ENCODE results near the gene CELF3. TPM values are rescaled to one million over a fixed set of nuclear protein-coding genes. Genes with fewer than 3 reads are reported as not detected.

The CELF3 gene
- total RNA-seq (2022) (not detected in 2 replicates), Bru-seq, nascent RNA (not detected), BruChase-seq, experiment 1, labeled RNA remaining after a 6-hour chase (not detected), BruChase-seq, experiment 2, labeled RNA remaining after a 2-hour chase (not detected)
- long read RNA-seq: 0 reads

DNA sequence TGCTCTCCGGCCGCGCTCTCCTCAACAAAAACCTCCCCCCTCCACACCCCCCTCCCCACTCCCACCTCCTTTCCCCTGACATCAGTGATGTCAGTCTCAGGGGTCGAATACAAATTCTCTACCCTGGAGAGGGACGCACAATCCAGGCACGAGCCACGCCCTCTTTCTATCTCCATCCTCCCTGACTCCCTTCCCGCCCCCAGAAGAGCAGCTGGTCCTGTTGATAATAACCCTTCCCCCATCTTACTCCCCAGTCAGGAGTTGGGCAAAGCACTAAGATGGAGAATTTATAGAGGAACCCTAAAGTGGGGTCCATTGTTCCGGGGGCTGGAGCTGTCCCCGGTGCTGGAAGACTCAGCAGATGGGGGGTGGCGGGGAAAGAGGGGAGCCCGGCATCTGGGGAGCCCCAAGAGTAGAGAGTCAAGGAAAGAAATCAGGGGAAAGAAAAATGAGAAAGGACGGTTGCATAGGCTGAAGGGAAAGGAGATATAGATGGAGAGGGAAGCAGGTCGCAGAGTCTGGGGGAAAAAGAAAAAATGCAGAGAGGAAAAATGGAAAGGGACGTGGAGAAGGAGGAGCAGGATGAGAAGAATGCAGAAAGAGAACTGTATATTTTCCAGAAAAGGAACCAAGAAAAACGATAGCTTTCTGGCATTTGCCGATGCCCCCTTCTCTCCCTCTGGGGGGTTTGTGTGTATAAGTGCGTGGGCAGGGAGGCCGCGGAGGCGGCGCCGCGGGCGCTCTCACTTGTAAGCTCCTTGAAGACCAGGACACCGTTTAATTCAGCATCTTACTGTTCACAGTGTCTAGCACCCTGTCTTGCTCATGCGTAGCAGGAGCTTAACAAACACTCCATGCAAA, at the start of gene CELF3:
Gene CELF3 (minus strand): TSS at position 33 of the 861 bp plus-strand sequence. CDS start 783 bp downstream, outside the sequence.
- ChIA-PET POLR2A (interaction anchor here (0.6 to 1.3 kb wide), 3 partner anchors 14 to 318 kb away, joined by 3 to 5 read pairs (median 3); partner anchors contain the start of gene PSMB4), CTCF (interaction anchor here (0.6 to 2.9 kb wide), 9 partner anchors 17 to 330 kb away, joined by 3 to 16 read pairs (median 5); no protein-coding TSS in a partner anchor)
- H3K27me3 Mint-ChIP-seq (ENCODE audit: insufficient read depth, unreplicated experiment): peaks cover 67% of the 10 kb centered on the region
- no peak within 1 kb of the TSS for H3K4me3 Mint-ChIP-seq (ENCODE audit: unreplicated experiment)
- peaks cover 21% of the 10 kb centered on the region for H3K4me1 Mint-ChIP-seq (ENCODE audit: insufficient read depth, unreplicated experiment)
- DNase-seq (ENCODE audit: unreplicated experiment): no peak
- no peaks in the 10 kb centered on the region for H3K9me3 Mint-ChIP-seq (ENCODE audit: unreplicated experiment)
- TF ChIP-seq CTCF (IDR thresholded peaks at IDR 0.05; ENCODE audit: unreplicated experiment): no peak
- no peaks in the 10 kb centered on the region for H3K36me3 Mint-ChIP-seq (ENCODE audit: insufficient read depth, unreplicated experiment)
- no TSS peak for BruUV-seq (replicated peaks)
- intact Hi-C loops (cut with micrococcal nuclease): no loop called here
- H3K27ac Mint-ChIP-seq (ENCODE audit: low read depth, unreplicated experiment): no peak within 1 kb of the TSS

- no peaks in the 10 kb centered on the region for H3K27me3 Mint-ChIP-seq (ENCODE audit: insufficient read depth, unreplicated experiment)
- no TSS peak for BruUV-seq (replicated peaks)
- peak overlapping the region; percentile 92 for H3K4me3 Mint-ChIP-seq (ENCODE audit: unreplicated experiment)
- no peak for DNase-seq (ENCODE audit: unreplicated experiment)
- CTCF ChIA-PET: interaction anchor here (0.5 to 2.6 kb wide), 8 partner anchors 31 to 482 kb away, joined by 3 to 16 read pairs (median 4); partner anchors contain the start of genes C2CD4D and ZNF687
- intact Hi-C loops (cut with micrococcal nuclease): loop anchor here (1.0 kb wide), 3 partner anchors 26 to 72 kb away; partner anchors contain the start of gene TDRKH
- H3K4me1 Mint-ChIP-seq (ENCODE audit: insufficient read depth, unreplicated experiment): peaks cover 17% of the 10 kb centered on the region
- POLR2A ChIA-PET: interaction anchor here (0.7 to 3.5 kb wide), 23 partner anchors 9 to 437 kb away, joined by 3 to 56 read pairs (median 6); partner anchors contain the start of genes PI4KB, PSMB4, SNX27 and TDRKH
- TF ChIP-seq CTCF (IDR thresholded peaks at IDR 0.05; ENCODE audit: unreplicated experiment): no peak
- peak overlapping the region; percentile 97 for H3K27ac Mint-ChIP-seq (ENCODE audit: low read depth, unreplicated experiment)
- no peaks in the 10 kb centered on the region for H3K9me3 Mint-ChIP-seq (ENCODE audit: unreplicated experiment)
- peaks cover 30% of the 10 kb centered on the region for H3K36me3 Mint-ChIP-seq (ENCODE audit: insufficient read depth, unreplicated experiment)
These were observed 47.4 kb upstream of the CELF3 start for GRCh38 chr1:151763990-151764389.

GRCh38 chr1:151762941-151763921, 46.6 kb upstream of the CELF3 start, which contains the start of gene MRPL9:
MRPL9 (minus strand) TSS chr1:151763496; CDS start chr1:151763479, 17 bp downstream.
- H3K9me3 Mint-ChIP-seq (ENCODE audit: unreplicated experiment): no peaks in the 10 kb centered on the region
- H3K4me3 Mint-ChIP-seq (ENCODE audit: unreplicated experiment): peak within 1 kb of the TSS; percentile 92
- peak within 1 kb of the TSS; percentile 97 for H3K27ac Mint-ChIP-seq (ENCODE audit: low read depth, unreplicated experiment)
- BruUV-seq (replicated peaks): no TSS peak
- TF ChIP-seq CTCF (IDR thresholded peaks at IDR 0.05; ENCODE audit: unreplicated experiment): no peak
- no peaks in the 10 kb centered on the region for H3K27me3 Mint-ChIP-seq (ENCODE audit: insufficient read depth, unreplicated experiment)
- intact Hi-C loops (cut with micrococcal nuclease): loop anchor here (1.0 kb wide), 3 partner anchors 27 to 73 kb away; partner anchors contain the start of gene TDRKH
- H3K4me1 Mint-ChIP-seq (ENCODE audit: insufficient read depth, unreplicated experiment): peaks cover 17% of the 10 kb centered on the region
- POLR2A ChIA-PET: interaction anchor here (0.6 to 3.5 kb wide), 33 partner anchors 10 to 1656 kb away, joined by 3 to 56 read pairs (median 4); partner anchors contain the start of genes PI4KB, PSMB4, SELENBP1 and SNX27
- CTCF ChIA-PET: interaction anchor here (0.5 to 2.6 kb wide), 10 partner anchors 30 to 597 kb away, joined by 3 to 16 read pairs (median 3); partner anchors contain the start of genes C2CD4D and ZNF687
- DNase-seq (ENCODE audit: unreplicated experiment): peak; percentile 84
- H3K36me3 Mint-ChIP-seq (ENCODE audit: insufficient read depth, unreplicated experiment): peaks cover 38% of the 10 kb centered on the region
